GM23338 (cell line): Measurements from ENCODE around the gene FIBP. TPM values are rescaled to one million over a fixed set of nuclear protein-coding genes. Genes with fewer than 3 reads are reported as not detected.

ENCODE experiments used
- ATAC-seq: fragments of 200-7000 bp; cut with Tn5 transposase; 3 replicates; pipeline ENCODE4 v1.9.1; 2020
- DNase-seq: peaks from one replicate; pipeline ENCODE4 v3.0.0-alpha.2; 2015; ENCODE audit warnings: low spot score
- H2AFZ ChIP-seq: fragments of 200-600 bp; sonication (generic); 2 replicates; pipeline ENCODE4 v1.8.0; 2016; ENCODE audit warnings: antibody characterized with exemption, mild to moderate bottlenecking, moderate library complexity
- H3F3A ChIP-seq: fragments of 200-600 bp; sonication (generic); replicated peaks from 2 replicates; pipeline ENCODE4 v1.8.0; 2017; ENCODE audit warnings: antibody characterized with exemption, mixed run types, low read depth
- H3K27ac ChIP-seq: fragments of 200-600 bp; sonication (generic); 2 replicates; pipeline ENCODE4 v1.6.1; 2016; ENCODE audit warnings: low read depth
- H3K27me3 ChIP-seq: fragments of 200-600 bp; sonication (generic); 2 replicates; pipeline ENCODE4 v1.8.0; 2016; ENCODE audit warnings: mild to moderate bottlenecking, mixed run types, moderate library complexity; ENCODE audit not compliant: insufficient read depth
- H3K36me3 ChIP-seq: fragments of 200-600 bp; sonication (generic); 2 replicates; pipeline ENCODE4 v1.8.0; 2016; ENCODE audit warnings: mild to moderate bottlenecking; ENCODE audit not compliant: insufficient read depth
- H3K4me1 ChIP-seq: fragments of 200-600 bp; sonication (generic); 2 replicates; pipeline ENCODE4 v1.8.0; 2016; ENCODE audit warnings: mild to moderate bottlenecking, moderate library complexity; ENCODE audit not compliant: insufficient read depth
- H3K4me2 ChIP-seq: fragments of 200-600 bp; sonication (generic); 2 replicates; pipeline ENCODE4 v1.7.1; 2017; ENCODE audit warnings: mixed run types
- H3K4me3 ChIP-seq: fragments of 200-600 bp; sonication (generic); 2 replicates; pipeline ENCODE4 v1.6.1; 2016; ENCODE audit warnings: mixed run types
- H3K79me2 ChIP-seq: fragments of 200-600 bp; sonication (generic); replicated peaks from 2 replicates; pipeline ENCODE4 v1.8.0; 2017; ENCODE audit warnings: mild to moderate bottlenecking; ENCODE audit not compliant: insufficient read depth
- H3K9me2 ChIP-seq: fragments of 200-600 bp; sonication (generic); 2 replicates; pipeline ENCODE4 v1.8.0; 2017; ENCODE audit not compliant: insufficient read depth
- H4K20me1 ChIP-seq: fragments of 200-600 bp; sonication (generic); replicated peaks from 2 replicates; pipeline ENCODE4 v1.8.0; 2017; ENCODE audit warnings: mild to moderate bottlenecking; ENCODE audit not compliant: insufficient read depth
- H3K27ac Mint-ChIP-seq: 2 replicates; pipeline ENCODE4 v1.8.0; 2020; ENCODE audit warnings: inconsistent platforms, mild to moderate bottlenecking, moderate library complexity, mixed read lengths
- H3K27me3 Mint-ChIP-seq: 3 replicates; pipeline ENCODE4 v1.8.0; 2022; ENCODE audit warnings: low read depth, mild to moderate bottlenecking, moderate library complexity, mixed read lengths, inconsistent platforms; ENCODE audit not compliant: insufficient read depth, poor library complexity
- H3K36me3 Mint-ChIP-seq: 3 replicates; pipeline ENCODE4 v1.8.0; 2021; ENCODE audit warnings: low read depth, mild to moderate bottlenecking, inconsistent platforms, moderate library complexity, mixed read lengths
- H3K4me1 Mint-ChIP-seq: 3 replicates; pipeline ENCODE4 v1.8.0; 2020; ENCODE audit warnings: mild to moderate bottlenecking, inconsistent platforms, mixed read lengths
- H3K4me3 Mint-ChIP-seq: 3 replicates; pipeline ENCODE4 v1.8.0; 2021; ENCODE audit warnings: moderate library complexity, mild to moderate bottlenecking, inconsistent platforms, mixed read lengths
- H3K9me3 Mint-ChIP-seq: 3 replicates; pipeline ENCODE4 v1.8.0; 2020; ENCODE audit warnings: moderate library complexity, mild to moderate bottlenecking, inconsistent platforms, mixed read lengths
- CREB1 ChIP-seq: fragments of 250-450 bp; sonication (Bioruptor Pico); IDR thresholded peaks from 2 replicates; pipeline ENCODE4 v1.5.0; 2020; ENCODE audit warnings: low read depth, mild to moderate bottlenecking, moderate library complexity
- CTCF ChIP-seq, 2 experiments: fragments of 200-600 bp in 1 of 2; sonication (generic) in 1 of 2; conservative IDR thresholded peaks; 2 replicates each; pipeline versions ENCODE4 v1.5.1 to v1.6.1; 2016 to 2017; ENCODE audit warnings: antibody characterized with exemption in 2 of 2, low read depth in 2 of 2, mild to moderate bottlenecking in 2 of 2, moderate library complexity in 1 of 2
- ETS1 ChIP-seq: IDR thresholded peaks from 2 replicates; pipeline ENCODE4 v1.6.1; 2016; ENCODE audit warnings: antibody characterized with exemption
- EZH2 ChIP-seq: fragments of 200-600 bp; sonication (generic); IDR thresholded peaks from one replicate; pipeline ENCODE4 v1.8.0; 2017; ENCODE audit warnings: antibody characterized with exemption, mild to moderate bottlenecking, low read depth; ENCODE audit not compliant: unreplicated experiment
- EZH2phosphoT487 ChIP-seq: fragments of 200-600 bp; sonication (generic); IDR thresholded peaks from one replicate; pipeline ENCODE4 v1.8.1; 2018; ENCODE audit warnings: antibody characterized with exemption; ENCODE audit not compliant: unreplicated experiment
- JUNB ChIP-seq: IDR thresholded peaks from one replicate; pipeline ENCODE4 v1.6.1; 2016; ENCODE audit warnings: antibody characterized with exemption; ENCODE audit not compliant: unreplicated experiment
- POLR2AphosphoS5 ChIP-seq: IDR thresholded peaks from 2 replicates; pipeline ENCODE4 v1.6.1; 2016; ENCODE audit warnings: antibody characterized with exemption, low read depth
- polyA plus RNA-seq: library from polyadenylated mRNA; unstranded; fragments of >200 nt; fragmentation: Nextera tagmentation; extraction: Ambion mirVana; gene quantifications from 2 replicates; pipeline ENCODE4 v1.2.1, GENCODE V29; 2016
- total RNA-seq: library from RNA; depleted of rRNA; stranded (reverse); fragments of >200 nt; shearing (Covaris generic); gene quantifications from 2 replicates; pipeline ENCODE4 v1.2.3, GENCODE V29; 2014

FIBP gene
- total and polyA plus RNA-seq, 2 experiments from 2014 or later: 79.0 to 102 TPM

GRCh38 chr11:65873318-65874156 lies 14.7 kb downstream of the FIBP start:
- H3K79me2 ChIP-seq: no peaks in the 10 kb centered on the region
- H4K20me1 ChIP-seq: no peaks in the 10 kb centered on the region; the same call in 1 of the 2 replicates
- Mint-ChIP-seq H3K36me3 (no peaks in the 10 kb centered on the region), H3K27me3 (peaks cover 43% of the 10 kb centered on the region), H3K27ac (no peak overlapping the region), H3K9me3 (no peaks in the 10 kb centered on the region; the same call in 2 of the 3 replicates), H3K4me1 (peaks cover 3% of the 10 kb centered on the region; the same call in 1 of the 3 replicates), H3K4me3 (peak overlapping the region; percentile 75)
- H3K4me3 ChIP-seq: peak overlapping the region; percentile 83
- H3K9me2 ChIP-seq: no peaks in the 10 kb centered on the region
- peak; percentile 70 for TF ChIP-seq CREB1
- no peak for TF ChIP-seq JUNB
- TF ChIP-seq POLR2AphosphoS5: peak; percentile 87
- TF ChIP-seq EZH2: no peak
- TF ChIP-seq ETS1: no peak
- H3K4me2 ChIP-seq: peak overlapping the region; percentile 99
- peaks cover 27% of the 10 kb centered on the region for H3K27me3 ChIP-seq
- ATAC-seq: peak; percentile 76
- H2AFZ ChIP-seq: peak overlapping the region; percentile 98
- DNase-seq: peak; percentile 96
- H3K27ac ChIP-seq: no peak overlapping the region
- H3K36me3 ChIP-seq: no peaks in the 10 kb centered on the region
- H3F3A ChIP-seq: no peaks in the 10 kb centered on the region
- H3K4me1 ChIP-seq: no peaks in the 10 kb centered on the region; the same call in 1 of the 2 replicates

- peak; percentile 9 for ATAC-seq
- H3K27me3 Mint-ChIP-seq: peaks cover 46% of the 10 kb centered on the region
- no peaks in the 10 kb centered on the region for H3K36me3 Mint-ChIP-seq
- no peaks in the 10 kb centered on the region; the same call in 2 of the 3 replicates for H3K9me3 Mint-ChIP-seq
- Histone ChIP-seq H3K27ac (no peak within 1 kb of the TSS), H2AFZ (peak within 1 kb of the TSS; percentile 98), H3K9me2 (no peaks in the 10 kb centered on the region), H3K4me1 (no peaks in the 10 kb centered on the region; the same call in 1 of the 2 replicates), H3K79me2 (no peaks in the 10 kb centered on the region), H3K4me3 (peak within 1 kb of the TSS; percentile 83), H3K27me3 (peaks cover 29% of the 10 kb centered on the region), H3F3A (no peaks in the 10 kb centered on the region; the same call in 1 of the 2 replicates), H4K20me1 (no peaks in the 10 kb centered on the region; the same call in 1 of the 2 replicates), H3K4me2 (peak within 1 kb of the TSS; percentile 99), H3K36me3 (no peaks in the 10 kb centered on the region)
- peak within 1 kb of the TSS; percentile 75 for H3K4me3 Mint-ChIP-seq
- peaks cover 3% of the 10 kb centered on the region; the same call in 2 of the 3 replicates for H3K4me1 Mint-ChIP-seq
- TF ChIP-seq EZH2: peak; percentile 63
- TF ChIP-seq EZH2phosphoT487: no peak
- TF ChIP-seq ETS1: no peak
- TF ChIP-seq CTCF (conservative IDR thresholded peaks at IDR 0.05; ENCODE audit: low read depth in 2 of 2): no peak
- no peak for DNase-seq
- H3K27ac Mint-ChIP-seq: no peak within 1 kb of the TSS
Measured at GRCh38 chr11:65872586-65873317, 15.5 kb downstream of the FIBP start, which contains the start of gene EFEMP2. Gene EFEMP2 (minus strand): TSS chr11:65872800. CDS start chr11:65872354, 446 bp downstream.
